ENCODE results near the gene ATP6V0B. TPM values are rescaled to one million over a fixed set of nuclear protein-coding genes. Genes with fewer than 3 reads are reported as not detected.

The ATP6V0B gene
- total and polyA plus RNA-seq, 2 experiments from 2014 or later, result 112 to 142 TPM

DNA sequence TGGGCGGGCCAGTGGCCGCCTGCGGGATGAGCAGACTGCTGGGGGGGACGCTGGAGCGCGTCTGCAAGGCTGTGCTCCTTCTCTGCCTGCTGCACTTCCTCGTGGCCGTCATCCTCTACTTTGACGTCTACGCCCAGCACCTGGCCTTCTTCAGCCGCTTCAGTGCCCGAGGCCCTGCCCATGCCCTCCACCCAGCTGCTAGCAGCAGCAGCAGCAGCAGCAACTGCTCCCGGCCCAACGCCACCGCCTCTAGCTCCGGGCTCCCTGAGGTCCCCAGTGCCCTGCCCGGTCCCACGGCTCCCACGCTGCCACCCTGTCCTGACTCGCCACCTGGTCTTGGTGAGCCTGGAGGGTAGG, 6.4 kb downstream of the ATP6V0B start:
- Mint-ChIP-seq H3K27ac (no peak overlapping the region), H3K4me1 (peaks cover 35% of the 10 kb centered on the region), H3K9me3 (no peaks in the 10 kb centered on the region), H3K4me3 (no peak overlapping the region), H3K36me3 (ENCODE audit: low read depth) (peaks cover 55% of the 10 kb centered on the region), H3K27me3 (ENCODE audit: insufficient read depth, low read depth, poor library complexity) (peaks cover 30% of the 10 kb centered on the region)
- Histone ChIP-seq H3K4me3 (no peak overlapping the region), H3K36me3 (ENCODE audit: insufficient read depth) (0 out of 2 replicates have a peak, but pooled peaks cover 7% of the 10 kb centered on the region), H3K79me2 (replicated peaks; ENCODE audit: insufficient read depth) (peaks cover 8% of the 10 kb centered on the region), H4K20me1 (replicated peaks; ENCODE audit: insufficient read depth) (peaks cover 12% of the 10 kb centered on the region), H3F3A (replicated peaks; ENCODE audit: low read depth) (peaks cover 20% of the 10 kb centered on the region; the same call in 1 of the 2 replicates), H3K4me2 (no peak overlapping the region), H3K27ac (ENCODE audit: low read depth) (no peak overlapping the region), H3K27me3 (ENCODE audit: insufficient read depth) (no peaks in the 10 kb centered on the region), H3K4me1 (ENCODE audit: insufficient read depth) (peaks cover 11% of the 10 kb centered on the region), H2AFZ (no peak overlapping the region), H3K9me2 (ENCODE audit: insufficient read depth) (no peaks in the 10 kb centered on the region)
- DNase-seq (ENCODE audit: low spot score) (no peak), ATAC-seq (no peak)
- no peak for TF ChIP-seq EZH2 (IDR thresholded peaks at IDR 0.05; ENCODE audit: low read depth, unreplicated experiment)

DNA sequence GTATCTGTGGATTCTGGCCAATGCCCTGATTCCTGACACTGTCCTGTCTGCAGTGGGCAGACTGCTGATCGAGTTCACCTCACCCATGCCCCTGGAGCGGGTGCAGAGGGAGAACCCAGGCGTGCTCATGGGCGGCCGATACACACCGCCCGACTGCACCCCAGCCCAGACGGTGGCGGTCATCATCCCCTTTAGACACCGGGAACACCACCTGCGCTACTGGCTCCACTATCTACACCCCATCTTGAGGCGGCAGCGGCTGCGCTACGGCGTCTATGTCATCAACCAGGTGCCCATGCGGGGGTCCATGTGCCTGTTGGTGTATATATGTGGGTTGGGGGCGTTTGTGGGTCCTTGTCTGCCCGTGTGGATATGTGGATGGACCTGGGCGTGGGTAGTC, 6.9 kb downstream of the ATP6V0B start:
- Mint-ChIP-seq H3K27ac (no peak overlapping the region), H3K4me3 (no peak overlapping the region), H3K4me1 (peaks cover 31% of the 10 kb centered on the region), H3K36me3 (ENCODE audit: low read depth) (peaks cover 54% of the 10 kb centered on the region), H3K9me3 (no peaks in the 10 kb centered on the region), H3K27me3 (ENCODE audit: insufficient read depth, low read depth, poor library complexity) (peaks cover 30% of the 10 kb centered on the region)
- no peak overlapping the region for H3K27ac ChIP-seq (ENCODE audit: low read depth)
- no peak for ATAC-seq
- 0 out of 2 replicates have a peak, but pooled peaks cover 7% of the 10 kb centered on the region for H3K36me3 ChIP-seq (ENCODE audit: insufficient read depth)
- H3K4me1 ChIP-seq (ENCODE audit: insufficient read depth), result peaks cover 10% of the 10 kb centered on the region; the same call in 1 of the 2 replicates
- H2AFZ ChIP-seq, result no peak overlapping the region
- no peaks in the 10 kb centered on the region for H3K27me3 ChIP-seq (ENCODE audit: insufficient read depth)
- no peaks in the 10 kb centered on the region for H3K9me2 ChIP-seq (ENCODE audit: insufficient read depth)
- peaks cover 7% of the 10 kb centered on the region for H4K20me1 ChIP-seq (replicated peaks; ENCODE audit: insufficient read depth)
- no peak overlapping the region for H3K4me2 ChIP-seq
- H3F3A ChIP-seq (replicated peaks; ENCODE audit: low read depth), result peaks cover 20% of the 10 kb centered on the region; the same call in 1 of the 2 replicates
- H3K4me3 ChIP-seq, result no peak overlapping the region
- DNase-seq (ENCODE audit: low spot score), result no peak
- H3K79me2 ChIP-seq (replicated peaks; ENCODE audit: insufficient read depth), result peaks cover 8% of the 10 kb centered on the region
- no peak for TF ChIP-seq POLR2AphosphoS5 (IDR thresholded peaks at IDR 0.05; ENCODE audit: low read depth)
- no peak for TF ChIP-seq STAT1 (IDR thresholded peaks at IDR 0.05; ENCODE audit: unreplicated experiment)
- TF ChIP-seq, protein P1, sequence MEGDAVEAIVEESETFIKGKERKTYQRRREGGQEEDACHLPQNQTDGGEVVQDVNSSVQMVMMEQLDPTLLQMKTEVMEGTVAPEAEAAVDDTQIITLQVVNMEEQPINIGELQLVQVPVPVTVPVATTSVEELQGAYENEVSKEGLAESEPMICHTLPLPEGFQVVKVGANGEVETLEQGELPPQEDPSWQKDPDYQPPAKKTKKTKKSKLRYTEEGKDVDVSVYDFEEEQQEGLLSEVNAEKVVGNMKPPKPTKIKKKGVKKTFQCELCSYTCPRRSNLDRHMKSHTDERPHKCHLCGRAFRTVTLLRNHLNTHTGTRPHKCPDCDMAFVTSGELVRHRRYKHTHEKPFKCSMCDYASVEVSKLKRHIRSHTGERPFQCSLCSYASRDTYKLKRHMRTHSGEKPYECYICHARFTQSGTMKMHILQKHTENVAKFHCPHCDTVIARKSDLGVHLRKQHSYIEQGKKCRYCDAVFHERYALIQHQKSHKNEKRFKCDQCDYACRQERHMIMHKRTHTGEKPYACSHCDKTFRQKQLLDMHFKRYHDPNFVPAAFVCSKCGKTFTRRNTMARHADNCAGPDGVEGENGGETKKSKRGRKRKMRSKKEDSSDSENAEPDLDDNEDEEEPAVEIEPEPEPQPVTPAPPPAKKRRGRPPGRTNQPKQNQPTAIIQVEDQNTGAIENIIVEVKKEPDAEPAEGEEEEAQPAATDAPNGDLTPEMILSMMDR (conservative IDR thresholded peaks at IDR 0.05; ENCODE audit: low read depth in 2 of 2), result no peak
- no peak for TF ChIP-seq ZNF331 (CRISPR knock-in tag; IDR thresholded peaks at IDR 0.05; ENCODE audit: low read depth)
- TF ChIP-seq CREB1 (CRISPR knock-in tag; IDR thresholded peaks at IDR 0.05; ENCODE audit: low read depth), result no peak
- no peak for TF ChIP-seq JUNB (IDR thresholded peaks at IDR 0.05; ENCODE audit: unreplicated experiment)
- TF ChIP-seq, protein P2, sequence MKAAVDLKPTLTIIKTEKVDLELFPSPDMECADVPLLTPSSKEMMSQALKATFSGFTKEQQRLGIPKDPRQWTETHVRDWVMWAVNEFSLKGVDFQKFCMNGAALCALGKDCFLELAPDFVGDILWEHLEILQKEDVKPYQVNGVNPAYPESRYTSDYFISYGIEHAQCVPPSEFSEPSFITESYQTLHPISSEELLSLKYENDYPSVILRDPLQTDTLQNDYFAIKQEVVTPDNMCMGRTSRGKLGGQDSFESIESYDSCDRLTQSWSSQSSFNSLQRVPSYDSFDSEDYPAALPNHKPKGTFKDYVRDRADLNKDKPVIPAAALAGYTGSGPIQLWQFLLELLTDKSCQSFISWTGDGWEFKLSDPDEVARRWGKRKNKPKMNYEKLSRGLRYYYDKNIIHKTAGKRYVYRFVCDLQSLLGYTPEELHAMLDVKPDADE (IDR thresholded peaks at IDR 0.05), result no peak
- no peak for TF ChIP-seq EZH2 (IDR thresholded peaks at IDR 0.05; ENCODE audit: low read depth, unreplicated experiment)
- no peak for TF ChIP-seq ZNF114 (CRISPR knock-in tag; IDR thresholded peaks at IDR 0.05)
- no peak for TF ChIP-seq EZH2phosphoT487 (IDR thresholded peaks at IDR 0.05; ENCODE audit: unreplicated experiment)
- TF ChIP-seq, protein P3, sequence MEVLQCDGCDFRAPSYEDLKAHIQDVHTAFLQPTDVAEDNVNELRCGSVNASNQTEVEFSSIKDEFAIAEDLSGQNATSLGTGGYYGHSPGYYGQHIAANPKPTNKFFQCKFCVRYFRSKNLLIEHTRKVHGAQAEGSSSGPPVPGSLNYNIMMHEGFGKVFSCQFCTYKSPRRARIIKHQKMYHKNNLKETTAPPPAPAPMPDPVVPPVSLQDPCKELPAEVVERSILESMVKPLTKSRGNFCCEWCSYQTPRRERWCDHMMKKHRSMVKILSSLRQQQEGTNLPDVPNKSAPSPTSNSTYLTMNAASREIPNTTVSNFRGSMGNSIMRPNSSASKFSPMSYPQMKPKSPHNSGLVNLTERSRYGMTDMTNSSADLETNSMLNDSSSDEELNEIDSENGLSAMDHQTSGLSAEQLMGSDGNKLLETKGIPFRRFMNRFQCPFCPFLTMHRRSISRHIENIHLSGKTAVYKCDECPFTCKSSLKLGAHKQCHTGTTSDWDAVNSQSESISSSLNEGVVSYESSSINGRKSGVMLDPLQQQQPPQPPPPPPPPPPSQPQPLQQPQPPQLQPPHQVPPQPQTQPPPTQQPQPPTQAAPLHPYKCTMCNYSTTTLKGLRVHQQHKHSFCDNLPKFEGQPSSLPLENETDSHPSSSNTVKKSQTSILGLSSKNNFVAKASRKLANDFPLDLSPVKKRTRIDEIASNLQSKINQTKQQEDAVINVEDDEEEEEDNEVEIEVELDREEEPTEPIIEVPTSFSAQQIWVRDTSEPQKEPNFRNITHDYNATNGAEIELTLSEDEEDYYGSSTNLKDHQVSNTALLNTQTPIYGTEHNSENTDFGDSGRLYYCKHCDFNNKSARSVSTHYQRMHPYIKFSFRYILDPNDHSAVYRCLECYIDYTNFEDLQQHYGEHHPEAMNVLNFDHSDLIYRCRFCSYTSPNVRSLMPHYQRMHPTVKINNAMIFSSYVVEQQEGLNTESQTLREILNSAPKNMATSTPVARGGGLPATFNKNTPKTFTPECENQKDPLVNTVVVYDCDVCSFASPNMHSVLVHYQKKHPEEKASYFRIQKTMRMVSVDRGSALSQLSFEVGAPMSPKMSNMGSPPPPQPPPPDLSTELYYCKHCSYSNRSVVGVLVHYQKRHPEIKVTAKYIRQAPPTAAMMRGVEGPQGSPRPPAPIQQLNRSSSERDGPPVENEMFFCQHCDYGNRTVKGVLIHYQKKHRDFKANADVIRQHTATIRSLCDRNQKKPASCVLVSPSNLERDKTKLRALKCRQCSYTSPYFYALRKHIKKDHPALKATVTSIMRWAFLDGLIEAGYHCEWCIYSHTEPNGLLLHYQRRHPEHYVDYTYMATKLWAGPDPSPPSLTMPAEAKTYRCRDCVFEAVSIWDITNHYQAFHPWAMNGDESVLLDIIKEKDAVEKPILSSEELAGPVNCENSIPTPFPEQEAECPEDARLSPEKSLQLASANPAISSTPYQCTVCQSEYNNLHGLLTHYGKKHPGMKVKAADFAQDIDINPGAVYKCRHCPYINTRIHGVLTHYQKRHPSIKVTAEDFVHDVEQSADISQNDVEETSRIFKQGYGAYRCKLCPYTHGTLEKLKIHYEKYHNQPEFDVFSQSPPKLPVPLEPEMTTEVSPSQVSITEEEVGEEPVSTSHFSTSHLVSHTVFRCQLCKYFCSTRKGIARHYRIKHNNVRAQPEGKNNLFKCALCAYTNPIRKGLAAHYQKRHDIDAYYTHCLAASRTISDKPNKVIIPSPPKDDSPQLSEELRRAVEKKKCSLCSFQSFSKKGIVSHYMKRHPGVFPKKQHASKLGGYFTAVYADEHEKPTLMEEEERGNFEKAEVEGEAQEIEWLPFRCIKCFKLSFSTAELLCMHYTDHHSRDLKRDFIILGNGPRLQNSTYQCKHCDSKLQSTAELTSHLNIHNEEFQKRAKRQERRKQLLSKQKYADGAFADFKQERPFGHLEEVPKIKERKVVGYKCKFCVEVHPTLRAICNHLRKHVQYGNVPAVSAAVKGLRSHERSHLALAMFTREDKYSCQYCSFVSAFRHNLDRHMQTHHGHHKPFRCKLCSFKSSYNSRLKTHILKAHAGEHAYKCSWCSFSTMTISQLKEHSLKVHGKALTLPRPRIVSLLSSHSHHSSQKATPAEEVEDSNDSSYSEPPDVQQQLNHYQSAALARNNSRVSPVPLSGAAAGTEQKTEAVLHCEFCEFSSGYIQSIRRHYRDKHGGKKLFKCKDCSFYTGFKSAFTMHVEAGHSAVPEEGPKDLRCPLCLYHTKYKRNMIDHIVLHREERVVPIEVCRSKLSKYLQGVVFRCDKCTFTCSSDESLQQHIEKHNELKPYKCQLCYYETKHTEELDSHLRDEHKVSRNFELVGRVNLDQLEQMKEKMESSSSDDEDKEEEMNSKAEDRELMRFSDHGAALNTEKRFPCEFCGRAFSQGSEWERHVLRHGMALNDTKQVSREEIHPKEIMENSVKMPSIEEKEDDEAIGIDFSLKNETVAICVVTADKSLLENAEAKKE (CRISPR knock-in tag; IDR thresholded peaks at IDR 0.05), result no peak
